Hypothalamus (tissue), 51 donors: ENCODE measurements around the gene POLA1.
A peak's percentile ranks its signal among the peaks of the same experiment; 100 is the strongest.

Experiments
- DNase-seq, 51 donors: peaks; one replicate each; lab custom pipeline; 2025; lab: John Stamatoyannopoulos, UW

The POLA1 gene, protein sequence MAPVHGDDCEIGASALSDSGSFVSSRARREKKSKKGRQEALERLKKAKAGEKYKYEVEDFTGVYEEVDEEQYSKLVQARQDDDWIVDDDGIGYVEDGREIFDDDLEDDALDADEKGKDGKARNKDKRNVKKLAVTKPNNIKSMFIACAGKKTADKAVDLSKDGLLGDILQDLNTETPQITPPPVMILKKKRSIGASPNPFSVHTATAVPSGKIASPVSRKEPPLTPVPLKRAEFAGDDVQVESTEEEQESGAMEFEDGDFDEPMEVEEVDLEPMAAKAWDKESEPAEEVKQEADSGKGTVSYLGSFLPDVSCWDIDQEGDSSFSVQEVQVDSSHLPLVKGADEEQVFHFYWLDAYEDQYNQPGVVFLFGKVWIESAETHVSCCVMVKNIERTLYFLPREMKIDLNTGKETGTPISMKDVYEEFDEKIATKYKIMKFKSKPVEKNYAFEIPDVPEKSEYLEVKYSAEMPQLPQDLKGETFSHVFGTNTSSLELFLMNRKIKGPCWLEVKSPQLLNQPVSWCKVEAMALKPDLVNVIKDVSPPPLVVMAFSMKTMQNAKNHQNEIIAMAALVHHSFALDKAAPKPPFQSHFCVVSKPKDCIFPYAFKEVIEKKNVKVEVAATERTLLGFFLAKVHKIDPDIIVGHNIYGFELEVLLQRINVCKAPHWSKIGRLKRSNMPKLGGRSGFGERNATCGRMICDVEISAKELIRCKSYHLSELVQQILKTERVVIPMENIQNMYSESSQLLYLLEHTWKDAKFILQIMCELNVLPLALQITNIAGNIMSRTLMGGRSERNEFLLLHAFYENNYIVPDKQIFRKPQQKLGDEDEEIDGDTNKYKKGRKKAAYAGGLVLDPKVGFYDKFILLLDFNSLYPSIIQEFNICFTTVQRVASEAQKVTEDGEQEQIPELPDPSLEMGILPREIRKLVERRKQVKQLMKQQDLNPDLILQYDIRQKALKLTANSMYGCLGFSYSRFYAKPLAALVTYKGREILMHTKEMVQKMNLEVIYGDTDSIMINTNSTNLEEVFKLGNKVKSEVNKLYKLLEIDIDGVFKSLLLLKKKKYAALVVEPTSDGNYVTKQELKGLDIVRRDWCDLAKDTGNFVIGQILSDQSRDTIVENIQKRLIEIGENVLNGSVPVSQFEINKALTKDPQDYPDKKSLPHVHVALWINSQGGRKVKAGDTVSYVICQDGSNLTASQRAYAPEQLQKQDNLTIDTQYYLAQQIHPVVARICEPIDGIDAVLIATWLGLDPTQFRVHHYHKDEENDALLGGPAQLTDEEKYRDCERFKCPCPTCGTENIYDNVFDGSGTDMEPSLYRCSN (N-terminal part only)

DNA sequence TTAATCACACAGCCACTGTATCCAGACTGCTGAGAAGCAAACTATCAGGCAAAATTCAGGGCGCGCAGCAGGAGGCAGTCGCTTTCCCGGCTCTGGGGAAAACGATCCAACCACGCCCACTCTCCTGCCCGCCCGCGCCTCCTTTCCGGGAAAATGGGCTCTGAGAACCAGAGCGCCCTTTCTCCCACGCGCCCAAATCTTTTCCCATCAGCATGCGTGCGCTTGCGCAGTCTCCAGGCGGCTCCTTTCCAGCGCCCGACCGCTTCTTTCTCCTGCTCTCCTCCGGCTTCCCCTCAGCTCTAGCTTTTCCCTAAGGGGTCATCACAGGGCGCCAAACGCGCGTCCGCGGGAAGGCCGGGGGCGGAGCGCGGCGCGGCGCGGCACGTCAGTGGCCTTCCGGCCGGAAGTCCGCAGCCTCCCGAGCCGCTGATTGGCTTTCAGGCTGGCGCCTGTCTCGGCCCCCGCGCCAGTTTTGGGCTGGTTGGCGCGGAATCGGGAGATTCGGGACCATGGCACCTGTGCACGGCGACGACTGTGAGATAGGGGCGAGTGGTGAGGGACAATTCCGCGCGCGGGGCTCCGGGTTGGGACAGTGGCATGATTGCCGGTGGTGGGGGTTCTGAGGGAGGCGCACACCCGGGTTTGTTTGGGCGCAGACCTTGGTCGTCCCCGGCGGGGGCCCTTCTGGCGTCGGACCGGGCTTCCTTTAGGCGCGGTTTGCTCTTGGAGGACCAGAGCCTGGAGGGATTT is at the start of gene POLA1:
TSS of gene POLA1 (plus strand) at position 466 of the 750 bp plus-strand sequence. CDS start at position 510, 44 bp downstream.
- DNase-seq = peak; percentile 24 to 95 (median 83)

DNA sequence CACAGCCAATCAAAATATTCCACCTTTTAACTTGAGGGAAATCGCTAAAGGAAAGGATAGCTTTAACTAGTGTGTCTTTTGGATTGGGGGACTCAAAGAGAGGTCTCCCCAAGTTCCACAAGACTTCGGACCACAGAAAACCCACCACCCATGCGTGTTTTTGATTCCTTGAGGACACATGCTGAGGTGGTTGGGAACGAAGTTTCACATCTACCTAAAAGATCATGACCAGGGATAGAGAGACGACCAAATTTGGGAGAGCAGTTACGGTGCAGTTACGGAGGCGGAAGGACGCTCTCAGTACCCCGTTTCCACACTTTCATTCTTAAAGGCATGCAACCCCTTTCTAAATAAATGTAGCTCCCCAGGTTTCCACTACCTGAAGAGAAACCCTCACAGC is 47.7 kb upstream of the POLA1 start:
- peak in 1 of 51 donors; percentile 1 for DNase-seq

- peak in 13 of 51 donors; percentile 3 to 58 (median 7) for DNase-seq
Measured at GRCh38 chrX:24646745-24647182, 47.0 kb upstream of the POLA1 start.

GRCh38 chrX:24647257-24648058 is 46.3 kb upstream of the POLA1 start, which contains the start of gene PCYT1B:
PCYT1B (minus strand) TSS chrX:24647347; CDS start chrX:24647105, 242 bp downstream.
- peak in 48 of 51 donors; percentile 1 to 81 (median 22) for DNase-seq

- no peak for DNase-seq
Measured at GRCh38 chrX:24648495-24648894, 45.2 kb upstream of the POLA1 start.

- no peak for DNase-seq
Measured at GRCh38 chrX:24651783-24652182, 41.9 kb upstream of the POLA1 start.

DNA sequence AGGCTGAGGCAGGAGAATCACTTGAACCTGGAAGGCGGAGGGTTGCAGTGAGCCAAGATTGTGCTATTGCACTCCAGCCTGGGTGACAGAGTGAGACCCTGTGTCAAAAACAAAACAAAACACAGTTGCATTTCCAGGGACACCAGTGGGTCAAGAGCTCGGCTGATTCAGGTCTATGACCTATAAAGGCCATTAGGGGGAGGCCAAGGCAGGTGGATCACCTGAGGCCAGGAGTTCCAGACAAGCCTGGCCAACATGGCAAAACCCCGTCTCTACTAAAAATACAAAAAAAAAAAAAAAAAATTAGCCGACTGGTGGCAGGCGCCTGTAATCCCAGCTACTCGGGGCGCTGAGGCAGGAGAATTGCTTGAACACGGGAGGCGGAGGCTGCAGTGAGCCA is 38.0 kb upstream of the POLA1 start:
- DNase-seq = peak in 3 of 51 donors; percentile 0 to 3 (median 1)

GRCh38 chrX:24657671-24658386 is 35.9 kb upstream of the POLA1 start:
- DNase-seq = no peak

DNA sequence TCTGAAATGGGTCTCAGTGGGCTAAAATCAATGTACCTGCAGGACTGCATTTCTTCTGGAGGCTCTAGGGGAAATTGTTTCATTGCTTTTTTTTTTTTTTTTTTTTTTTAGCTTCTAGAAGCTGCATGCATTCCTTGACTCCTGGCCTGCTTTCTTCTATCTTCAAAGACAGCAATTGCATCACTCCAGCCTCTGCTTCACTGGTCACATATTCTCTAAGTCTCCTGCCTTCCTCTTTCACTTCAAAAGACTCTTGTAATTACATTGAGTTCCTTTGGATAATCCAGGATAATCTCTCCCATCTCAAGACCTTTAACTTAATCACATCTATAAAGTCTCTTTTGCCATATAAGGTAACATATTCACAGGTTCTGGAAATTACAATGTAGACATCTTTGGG is 35.3 kb upstream of the POLA1 start:
- no peak for DNase-seq

DNA sequence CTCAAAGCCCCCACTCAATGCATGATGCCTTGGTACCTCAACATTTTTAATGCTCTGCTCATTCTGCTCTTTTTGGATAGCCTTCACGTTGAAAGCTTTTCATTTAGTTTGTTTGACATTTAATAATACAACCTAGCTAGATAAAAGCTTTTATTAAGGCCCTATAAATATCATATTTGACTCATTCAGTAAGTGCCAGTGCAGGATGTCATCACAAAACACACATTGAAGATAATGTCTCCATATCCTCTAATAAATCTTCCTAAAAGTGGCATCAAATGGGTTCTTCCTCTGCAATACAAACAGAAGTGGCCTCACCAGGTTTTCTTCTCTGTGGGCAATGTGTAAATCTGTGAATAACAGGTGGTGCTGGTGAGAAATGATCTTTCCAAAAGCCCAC is 34.6 kb upstream of the POLA1 start:
- no peak for DNase-seq

GRCh38 chrX:24659646-24660045 is 34.1 kb upstream of the POLA1 start:
- DNase-seq = no peak

- no peak for DNase-seq
Measured at GRCh38 chrX:24661292-24661691, 32.4 kb upstream of the POLA1 start.

GRCh38 chrX:24662352-24662751 is 31.4 kb upstream of the POLA1 start:
- no peak for DNase-seq

GRCh38 chrX:24668111-24668510 is 25.6 kb upstream of the POLA1 start:
- no peak for DNase-seq

DNA sequence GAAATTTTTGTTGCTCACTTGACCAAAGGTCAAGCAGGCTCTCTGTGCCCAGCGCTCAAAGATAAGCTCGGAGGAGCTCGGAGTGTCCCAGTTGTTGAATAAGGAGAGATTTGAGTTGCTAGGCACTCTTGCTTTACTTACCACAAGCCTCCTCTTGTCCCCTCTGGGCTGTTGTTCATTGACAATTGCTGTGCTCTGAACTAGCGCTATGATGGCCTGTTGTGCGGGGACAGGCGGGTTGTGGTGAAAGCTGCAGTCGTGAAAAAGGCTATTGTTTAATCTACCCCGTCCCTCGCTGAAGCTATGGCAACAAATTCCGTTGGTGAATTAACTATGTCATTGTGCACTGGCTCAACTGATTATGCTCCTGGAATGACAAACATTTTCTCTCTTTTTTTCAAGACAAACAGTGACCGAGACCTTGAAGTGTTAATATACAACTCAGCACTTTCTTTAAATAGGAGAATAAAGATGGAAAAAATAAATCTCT is 21.0 kb upstream of the POLA1 start:
- DNase-seq = peak in 39 of 51 donors; percentile 1 to 68 (median 25)

DNA sequence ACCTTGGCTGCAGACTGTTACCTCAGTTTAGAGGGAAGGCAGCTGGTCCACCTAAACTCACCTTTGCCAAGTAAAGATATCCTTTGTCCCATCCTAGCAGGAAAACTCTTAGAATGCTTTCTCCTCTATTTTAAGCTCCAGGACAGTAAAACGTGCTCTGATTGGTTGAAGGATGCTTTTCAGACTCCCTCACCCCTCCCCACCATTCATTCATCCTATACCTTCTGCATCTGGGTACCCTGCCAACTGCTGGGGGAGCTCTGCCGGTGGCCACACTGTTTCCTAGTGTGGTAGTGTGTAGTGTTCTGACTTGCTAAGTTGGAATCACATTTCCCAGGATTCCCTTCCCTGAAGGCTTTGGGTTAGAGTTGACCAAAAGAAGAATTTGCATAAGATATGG is 20.3 kb upstream of the POLA1 start:
- no peak for DNase-seq

- DNase-seq = peak in 2 of 51 donors; percentile 0 to 4
Measured at GRCh38 chrX:24676403-24677024, 17.2 kb upstream of the POLA1 start.
